GM12878 (cell line): ENCODE data around the gene MAN1A1. TPM values are rescaled to one million over a fixed set of nuclear protein-coding genes. Genes with fewer than 3 reads are reported as not detected.

Experiments
- ATAC-seq: fragments of 200-7000 bp; cut with Tn5 transposase; 3 replicates; pipeline ENCODE4 v1.9.1; 2020; ENCODE audit warnings: mild to moderate bottlenecking, moderate library complexity
- BruUV-seq: library from RNA; stranded (reverse); fragments of 400-500 nt; replicated peaks from 2 replicates; lab custom pipeline; 2021; lab: Mats Ljungman, UMichigan
- CTCF ChIA-PET: fragments of 300-600 bp; sonication (Branson Sonifier 250); formaldehyde crosslinking; extraction: SDS; loops from one replicate; lab custom pipeline; 2021; ENCODE audit warnings: inconsistent platforms; lab: Yijun Ruan, JAX
- POLR2A ChIA-PET: fragments of 350-600 bp; formaldehyde crosslinking; extraction: SDS; loops from one replicate; lab custom pipeline; 2021; ENCODE audit warnings: inconsistent platforms; lab: Charles Lee
- RAD21 ChIA-PET: fragments of 300-600 bp; sonication (Branson Sonifier 250); formaldehyde crosslinking; loops from one replicate; lab custom pipeline; 2023; ENCODE audit warnings: antibody characterized with exemption; ENCODE audit not compliant: unreplicated experiment; lab: Charles Lee
- SMC1A ChIA-PET: fragments of 300-600 bp; sonication (Branson Sonifier 250); formaldehyde crosslinking; loops from one replicate; lab custom pipeline; 2023; ENCODE audit not compliant: unreplicated experiment, uncharacterized antibody; lab: Charles Lee
- DNase-seq: peaks from one replicate; pipeline ENCODE4 v3.0.0-alpha.2; 2011; ENCODE audit warnings: low read depth, low spot score
- FAIRE-seq: peaks from 3 replicates; lab custom pipeline; 2011; peaks lifted over from hg19 to GRCh38; lab: Jason Lieb, UNC
- H2AFZ ChIP-seq: 2 replicates; pipeline ENCODE4 v1.6.0; 2011; ENCODE audit warnings: low read depth, low read length, control low read depth; ENCODE audit not compliant: control insufficient read depth
- H3K27ac ChIP-seq: 2 replicates; pipeline ENCODE4 v1.5.1; 2011; ENCODE audit warnings: control low read depth; ENCODE audit not compliant: control insufficient read depth, insufficient read depth
- H3K27me3 ChIP-seq, 2 experiments: replicated peaks in 1 of 2; 2 replicates each; pipeline versions ENCODE4 v1.6.0 to v1.6.1; 2011; ENCODE audit warnings: low read length in 1 of 2; ENCODE audit not compliant: control insufficient read depth in 2 of 2, insufficient read depth in 2 of 2
- H3K36me3 ChIP-seq, 2 experiments: 2 replicates each; pipeline ENCODE4 v1.5.1; 2011; ENCODE audit warnings: low read length in 1 of 2; ENCODE audit not compliant: control insufficient read depth in 2 of 2, insufficient read depth in 2 of 2
- H3K4me1 ChIP-seq: 2 replicates; pipeline ENCODE4 v1.6.1; 2011; ENCODE audit warnings: mild to moderate bottlenecking, low read length, moderate library complexity, mixed read lengths; ENCODE audit not compliant: control insufficient read depth, insufficient read depth
- H3K4me2 ChIP-seq: 2 replicates; pipeline ENCODE4 v1.6.0; 2011; ENCODE audit warnings: control low read depth; ENCODE audit not compliant: control insufficient read depth, insufficient read depth
- H3K4me3 ChIP-seq: fragments of 200-600 bp; sonication (generic); 2 replicates; pipeline ENCODE4 v1.5.1; 2016
- H3K79me2 ChIP-seq: 2 replicates; pipeline ENCODE4 v1.6.0; 2011; ENCODE audit warnings: low read length; ENCODE audit not compliant: control insufficient read depth, insufficient read depth
- H3K9ac ChIP-seq: 2 replicates; pipeline ENCODE4 v1.8.0; 2011; ENCODE audit warnings: low read length, control low read depth, mixed read lengths; ENCODE audit not compliant: control insufficient read depth, insufficient read depth
- H3K9me3 ChIP-seq: replicated peaks from 3 replicates; pipeline ENCODE4 v1.5.1; 2011; ENCODE audit warnings: mild to moderate bottlenecking, low read length; ENCODE audit not compliant: control insufficient read depth, insufficient read depth
- H4K20me1 ChIP-seq: 2 replicates; pipeline ENCODE4 v1.6.0; 2011; ENCODE audit not compliant: control insufficient read depth, insufficient read depth
- E2F8 ChIP-seq: fragments of 450-650 bp; IDR thresholded peaks from 2 replicates; pipeline ENCODE4 v1.6.1; 2018; ENCODE audit warnings: mild to moderate bottlenecking, low read depth, moderate library complexity; ENCODE audit not compliant: partially characterized antibody
- FOS ChIP-seq: IDR thresholded peaks from 3 replicates; pipeline ENCODE4 v1.6.1; 2011; ENCODE audit warnings: borderline replicate concordance; ENCODE audit not compliant: insufficient read length; ENCODE audit errors: extremely low read depth
- HSF1 ChIP-seq: fragments of 150-350 bp; IDR thresholded peaks from 2 replicates; pipeline ENCODE4 v1.6.1; 2014; ENCODE audit warnings: mild to moderate bottlenecking, low read depth, low read length
- MEF2A ChIP-seq: IDR thresholded peaks from 2 replicates; pipeline ENCODE4 v1.6.1; 2011; ENCODE audit warnings: low read depth, mild to moderate bottlenecking, low read length, moderate library complexity; ENCODE audit not compliant: insufficient read depth
- NR2C1 ChIP-seq: fragments of 450-650 bp; IDR thresholded peaks from 2 replicates; pipeline ENCODE4 v1.6.1; 2017; ENCODE audit warnings: antibody characterized with exemption, mild to moderate bottlenecking, moderate library complexity
- RBBP5 ChIP-seq: fragments of 200-600 bp; sonication (generic); conservative IDR thresholded peaks from 2 replicates; pipeline ENCODE4 v1.6.1; 2016
- SKIL ChIP-seq: fragments of 450-650 bp; IDR thresholded peaks from 2 replicates; pipeline ENCODE4 v1.6.1; 2017; ENCODE audit warnings: mild to moderate bottlenecking, low read depth, inconsistent platforms; ENCODE audit not compliant: poor library complexity, severe bottlenecking
- TARDBP ChIP-seq: IDR thresholded peaks from 2 replicates; pipeline ENCODE4 v1.6.1; 2016; ENCODE audit warnings: borderline replicate concordance
- WGBS: methylation state at CpG from one replicate; pipeline ENCODE4 v1.1.6; 2016; ENCODE audit warnings: low lambda C conversion rate; ENCODE audit not compliant: insufficient replicate concordance, insufficient coverage; ENCODE audit errors: missing lambda C conversion rate; 5-methylcytosine and 5-hydroxymethylcytosine counted together
- in situ Hi-C: fragments of 300-500 bp; cut with MboI; formaldehyde crosslinking; loops from 9 replicates; pipeline ENCODE4 v1.14.3; 2018; ENCODE audit warnings: mixed read lengths
- intact Hi-C: fragments of 100-400 bp; cut with micrococcal nuclease; formaldehyde crosslinking; loops from one replicate; pipeline ENCODE4 v1.14.2; 2022; ENCODE audit not compliant: unreplicated experiment
- polyA plus RNA-seq, 11 experiments: library from polyadenylated mRNA; depleted of rRNA in 4 of 11; unstranded in 6 of 11; stranded (reverse) in 5 of 11; fragments of >200 nt; fragmentation: Nextera tagmentation in 4 of 11; fragmentation: Illumina TruSeq in 1 of 11; extraction: Ambion mirVana in 4 of 11; extraction: Trizol in 1 of 11; gene quantifications; 1 replicate in 1 of 11; 2 replicates in 10 of 11; pipeline versions ENCODE4 v1.2.1 to v1.2.3, GENCODE V29; 2011 to 2016; ENCODE audit warnings: inconsistent platforms in 2 of 11, missing spikeins in 2 of 11, low read depth in 1 of 11
- total RNA-seq, 4 experiments: library from RNA; depleted of rRNA in 3 of 4; stranded (reverse); fragments of >200 nt in 3 of 4; fragmentation: Illumina TruSeq in 1 of 4; extraction: Trizol in 1 of 4; gene quantifications; 2 replicates each; pipeline versions ENCODE4 v1.2.1 to v1.2.3, GENCODE V29; 2013 to 2021

MAN1A1 gene
- total and polyA plus RNA-seq, 10 of the 15 experiments (the other 5 are each of a cell fraction or from before 2014, with no cell fraction given): 5.4 to 28.1 (median 19.5) TPM

- no peaks in the 10 kb centered on the region for H3K27me3 ChIP-seq
- ATAC-seq (peak; percentile 42; the same call in 2 of the 3 replicates), FAIRE-seq (no peak), DNase-seq (no peak)
- in situ Hi-C loops: no loop called here
- RAD21 ChIA-PET: no interaction called here
- H3K4me2 ChIP-seq: no peak overlapping the region
- H3K9me3 ChIP-seq: no peaks in the 10 kb centered on the region
- CTCF ChIA-PET: interaction anchor here (1.0 kb wide), 1 partner anchor 12 kb away, joined by 3 read pairs; no protein-coding TSS in a partner anchor
- no peaks in the 10 kb centered on the region for H3K79me2 ChIP-seq
- H3K36me3 ChIP-seq: no peaks in the 10 kb centered on the region
- H3K4me3 ChIP-seq: no peak overlapping the region
- SMC1A ChIA-PET: interaction anchor here (0.9 to 1.5 kb wide), 3 partner anchors 9 to 166 kb away, joined by 3 to 4 read pairs (median 3); no protein-coding TSS in a partner anchor
- intact Hi-C loops: no loop called here
- no peaks in the 10 kb centered on the region for H4K20me1 ChIP-seq
- H3K9ac ChIP-seq: no peak overlapping the region
- TF ChIP-seq RBBP5: no peak
- no peak for TF ChIP-seq HSF1
- peak; percentile 77 for TF ChIP-seq MEF2A
- no peak for TF ChIP-seq NR2C1
- no peak for TF ChIP-seq SKIL
- TF ChIP-seq FOS: no peak
- no peak for TF ChIP-seq E2F8
- TF ChIP-seq TARDBP: no peak
- H2AFZ ChIP-seq: no peak overlapping the region
- H3K4me1 ChIP-seq: no peaks in the 10 kb centered on the region
- H3K27ac ChIP-seq: no peak overlapping the region
- BruUV-seq: no TSS peak
- WGBS: 56% methylated on average over 3 of the region's 3 CpGs
- POLR2A ChIA-PET: interaction anchor here (1.0 kb wide), 1 partner anchor 179 kb away, joined by 3 read pairs; no protein-coding TSS in a partner anchor
Measured at GRCh38 chr6:119171088-119171841, 178.3 kb downstream of the MAN1A1 start.
